ENCODE measurements around the gene ARRDC1.

DNA sequence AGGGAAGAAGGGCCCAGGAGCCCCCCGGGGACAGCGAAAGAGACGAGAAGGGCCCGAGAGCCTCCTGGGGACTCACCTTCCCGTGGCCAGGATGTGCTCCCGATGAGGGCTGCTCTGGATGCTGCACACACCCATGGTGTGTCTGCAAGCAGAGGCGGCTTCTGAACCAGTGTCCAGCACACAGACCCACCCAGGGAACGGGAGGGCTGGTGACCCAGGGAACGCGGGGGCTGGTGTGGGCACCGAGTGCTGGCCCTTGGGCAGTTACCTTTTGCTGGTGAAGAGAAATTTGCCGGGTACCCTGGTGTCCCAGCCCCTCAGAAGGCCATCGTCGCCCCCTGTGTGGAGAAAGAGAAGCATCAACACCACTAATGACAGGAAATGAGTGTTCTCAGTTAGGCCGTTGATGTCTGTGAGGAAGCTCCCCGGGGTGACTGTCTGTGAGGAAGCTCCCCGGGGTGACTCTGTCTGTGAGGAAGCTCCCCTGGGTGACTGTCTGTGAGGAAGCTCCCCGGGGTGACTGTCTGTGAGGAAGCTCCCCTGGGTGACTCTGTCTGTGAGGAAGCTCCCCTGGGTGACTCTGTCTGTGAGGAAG, 40.6 kb upstream of the ARRDC1 start:
- TF ChIP-seq, protein P1, sequence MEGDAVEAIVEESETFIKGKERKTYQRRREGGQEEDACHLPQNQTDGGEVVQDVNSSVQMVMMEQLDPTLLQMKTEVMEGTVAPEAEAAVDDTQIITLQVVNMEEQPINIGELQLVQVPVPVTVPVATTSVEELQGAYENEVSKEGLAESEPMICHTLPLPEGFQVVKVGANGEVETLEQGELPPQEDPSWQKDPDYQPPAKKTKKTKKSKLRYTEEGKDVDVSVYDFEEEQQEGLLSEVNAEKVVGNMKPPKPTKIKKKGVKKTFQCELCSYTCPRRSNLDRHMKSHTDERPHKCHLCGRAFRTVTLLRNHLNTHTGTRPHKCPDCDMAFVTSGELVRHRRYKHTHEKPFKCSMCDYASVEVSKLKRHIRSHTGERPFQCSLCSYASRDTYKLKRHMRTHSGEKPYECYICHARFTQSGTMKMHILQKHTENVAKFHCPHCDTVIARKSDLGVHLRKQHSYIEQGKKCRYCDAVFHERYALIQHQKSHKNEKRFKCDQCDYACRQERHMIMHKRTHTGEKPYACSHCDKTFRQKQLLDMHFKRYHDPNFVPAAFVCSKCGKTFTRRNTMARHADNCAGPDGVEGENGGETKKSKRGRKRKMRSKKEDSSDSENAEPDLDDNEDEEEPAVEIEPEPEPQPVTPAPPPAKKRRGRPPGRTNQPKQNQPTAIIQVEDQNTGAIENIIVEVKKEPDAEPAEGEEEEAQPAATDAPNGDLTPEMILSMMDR (IDR thresholded peaks at IDR 0.05), result no peak
- TF ChIP-seq POLR2A (IDR thresholded peaks at IDR 0.05), result no peak

Measured in ovary (tissue), 3 donors.